Dedifferentiated amniotic fluid mesenchymal stem cell (primary cell): ENCODE measurements around the gene IZUMO1.

Experiments used
- DNase-seq: peaks from one replicate; pipeline ENCODE4 v3.0.0-alpha.2; 2016; ENCODE audit errors: extremely low spot score

The IZUMO1 gene

DNA sequence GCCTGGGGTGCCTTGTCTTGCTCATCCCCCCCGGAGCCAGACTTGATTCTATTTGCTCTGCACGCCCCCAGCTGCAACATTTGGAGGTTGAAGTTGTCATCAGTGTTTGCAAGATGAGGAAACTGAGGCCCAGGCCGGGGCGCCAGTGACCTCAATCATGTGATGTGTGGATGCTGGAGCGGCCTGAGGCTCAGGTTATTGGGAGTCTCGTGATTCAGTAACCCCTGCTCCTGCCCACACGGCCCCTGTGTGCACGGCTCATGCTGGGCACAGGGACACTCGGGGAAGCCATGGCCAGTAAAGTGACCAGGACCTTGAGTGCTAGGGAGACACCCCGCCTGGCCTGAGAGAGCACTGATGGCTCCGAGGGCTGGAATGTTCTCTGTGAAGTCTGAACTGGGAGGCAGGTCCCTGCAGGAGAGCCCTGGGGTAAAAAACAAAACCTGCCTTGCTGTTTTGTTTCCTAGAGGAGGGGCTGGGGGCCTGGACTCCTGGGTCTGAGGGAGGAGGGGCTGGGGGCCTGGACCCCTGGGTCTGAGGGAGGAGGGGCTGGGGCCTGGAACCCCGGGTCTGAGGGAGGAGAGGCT is 10.5 kb upstream of the IZUMO1 start:
- DNase-seq: no peak

DNA sequence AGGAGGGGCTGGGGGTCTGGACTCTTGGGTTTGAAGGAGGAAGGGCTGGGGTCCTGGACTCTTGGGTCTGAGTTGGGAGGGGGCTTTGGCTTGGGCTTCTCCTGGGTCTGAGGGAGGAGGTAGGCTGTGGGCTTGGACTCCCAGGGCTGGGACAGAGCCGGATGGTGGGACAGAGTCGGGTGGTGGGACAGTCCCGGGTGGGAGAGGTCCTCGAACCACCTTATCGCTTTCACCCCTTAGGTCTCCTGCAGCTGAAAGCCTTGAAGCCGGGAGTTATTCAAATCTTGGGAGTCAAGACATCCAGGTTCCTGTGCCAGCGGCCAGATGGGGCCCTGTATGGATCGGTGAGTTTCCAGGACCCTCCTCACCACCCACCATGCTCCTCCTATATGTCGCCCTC is 10.0 kb upstream of the IZUMO1 start:
- DNase-seq: no peak

DNA sequence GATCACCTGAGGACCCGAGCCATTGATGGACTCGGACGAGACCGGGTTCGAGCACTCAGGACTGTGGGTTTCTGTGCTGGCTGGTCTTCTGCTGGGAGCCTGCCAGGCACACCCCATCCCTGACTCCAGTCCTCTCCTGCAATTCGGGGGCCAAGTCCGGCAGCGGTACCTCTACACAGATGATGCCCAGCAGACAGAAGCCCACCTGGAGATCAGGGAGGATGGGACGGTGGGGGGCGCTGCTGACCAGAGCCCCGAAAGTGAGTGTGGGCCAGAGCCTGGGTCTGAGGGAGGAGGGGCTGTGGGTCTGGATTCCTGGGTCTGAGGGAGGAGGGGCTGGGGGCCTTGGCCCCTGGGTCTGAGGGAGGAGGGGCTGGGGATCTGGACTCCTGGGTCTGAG is 9.5 kb upstream of the IZUMO1 start:
- no peak for DNase-seq

GRCh38 chr19:48755787-48756186 is 9.1 kb upstream of the IZUMO1 start:
- no peak for DNase-seq

- no peak for DNase-seq
These were observed 8.5 kb upstream of the IZUMO1 start, which contains the start of gene FGF21 for GRCh38 chr19:48755084-48755641. Gene FGF21 (plus strand): TSS chr19:48755524. CDS start chr19:48756237, 713 bp downstream.

GRCh38 chr19:48752496-48753365 is 6.0 kb upstream of the IZUMO1 start, which contains the start of gene FUT1:
Gene FUT1 (minus strand): TSS chr19:48752641. CDS start chr19:48751281, 1,360 bp downstream.
- no peak for DNase-seq

DNA sequence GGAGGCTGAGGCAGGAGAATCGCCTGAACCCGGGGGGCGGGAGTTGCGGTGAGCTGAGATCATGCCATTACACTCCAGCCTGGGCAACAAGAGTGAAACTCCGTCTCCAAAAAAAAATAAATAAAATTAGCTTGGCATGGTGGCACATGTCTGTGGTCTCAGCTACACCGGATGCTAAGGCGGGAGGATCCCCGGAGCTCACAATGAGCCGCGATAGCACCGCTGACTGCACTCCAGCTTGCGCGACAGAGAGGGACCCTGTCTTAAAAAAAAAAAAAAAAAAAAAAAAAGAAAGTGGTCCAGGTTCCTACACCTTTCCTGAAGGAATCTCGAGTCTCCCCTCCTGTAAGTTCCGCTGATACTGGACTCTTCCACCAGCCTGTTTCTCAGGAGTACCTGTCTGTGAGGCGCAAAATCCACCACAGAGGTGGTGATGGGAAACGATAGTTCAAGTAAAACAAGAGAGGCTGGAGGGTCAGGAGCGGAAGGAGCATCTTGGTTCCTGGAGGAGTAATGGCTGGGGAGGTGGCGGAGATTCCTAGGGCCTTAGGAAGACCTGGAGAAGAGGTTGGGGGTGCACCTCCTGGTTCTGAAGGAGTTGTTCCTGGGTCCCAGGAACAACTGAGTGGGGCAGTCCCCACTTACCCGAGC is 5.3 kb upstream of the IZUMO1 start:
- no peak for DNase-seq

DNA sequence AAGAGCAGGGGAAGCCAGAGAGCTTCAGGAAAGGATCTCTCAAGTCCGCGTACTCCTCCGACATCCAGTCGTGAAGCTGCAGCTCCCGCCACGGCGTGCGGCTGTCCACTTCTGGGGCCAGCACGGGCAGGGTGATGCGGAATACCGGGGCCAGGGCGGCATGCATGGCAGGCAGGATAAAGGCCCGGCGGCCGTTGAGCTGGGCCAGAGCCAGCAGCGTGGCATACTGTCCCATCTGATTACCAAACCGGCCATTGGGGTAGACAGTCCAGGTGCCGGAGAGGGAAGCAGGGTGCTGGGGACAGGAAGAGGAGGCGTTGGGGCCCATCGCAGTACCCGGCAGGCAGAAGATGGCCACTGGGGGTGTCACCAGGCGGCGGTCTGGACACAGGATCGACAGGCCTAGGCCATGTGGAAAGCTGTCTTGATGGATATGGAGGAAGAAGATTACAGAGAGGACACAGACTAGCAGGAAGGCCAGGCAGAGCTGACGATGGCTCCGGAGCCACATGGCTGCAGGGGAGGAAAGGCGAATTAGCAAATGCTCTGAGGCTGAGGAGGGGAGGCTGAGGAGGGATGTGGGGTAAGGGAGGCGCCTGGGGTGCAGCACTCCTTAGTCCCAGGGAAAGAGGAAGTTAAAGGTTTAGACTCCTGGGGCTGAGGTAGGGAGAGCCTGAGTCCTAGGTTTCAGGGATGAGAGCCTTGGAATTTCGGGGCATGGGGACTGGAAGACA is 4.2 kb upstream of the IZUMO1 start:
- no peak for DNase-seq

DNA sequence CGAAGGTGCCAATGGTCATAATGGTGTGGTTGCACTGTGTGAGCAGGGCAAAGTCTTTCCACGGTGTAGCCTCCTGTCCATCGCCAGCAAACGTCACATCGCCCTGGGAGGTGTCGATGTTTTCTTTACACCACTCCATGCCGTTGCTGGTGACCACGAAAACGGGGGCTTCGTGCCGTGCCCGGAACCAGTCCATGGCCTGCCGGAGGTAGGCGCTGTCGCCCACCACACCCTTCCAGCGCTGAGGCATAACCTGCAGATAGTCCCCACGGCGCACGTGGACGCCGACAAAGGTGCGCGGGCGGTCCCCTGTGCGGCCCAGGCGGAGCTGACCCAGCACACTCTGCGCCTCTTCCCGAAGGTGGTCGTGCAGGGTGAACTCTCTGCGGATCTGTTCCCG is 3.6 kb upstream of the IZUMO1 start:
- no peak for DNase-seq

- no peak for DNase-seq
These were observed 3.0 kb upstream of the IZUMO1 start for GRCh38 chr19:48749571-48750198.

- DNase-seq: no peak
These were observed 599 bp downstream of the IZUMO1 start for GRCh38 chr19:48746110-48746509.

DNA sequence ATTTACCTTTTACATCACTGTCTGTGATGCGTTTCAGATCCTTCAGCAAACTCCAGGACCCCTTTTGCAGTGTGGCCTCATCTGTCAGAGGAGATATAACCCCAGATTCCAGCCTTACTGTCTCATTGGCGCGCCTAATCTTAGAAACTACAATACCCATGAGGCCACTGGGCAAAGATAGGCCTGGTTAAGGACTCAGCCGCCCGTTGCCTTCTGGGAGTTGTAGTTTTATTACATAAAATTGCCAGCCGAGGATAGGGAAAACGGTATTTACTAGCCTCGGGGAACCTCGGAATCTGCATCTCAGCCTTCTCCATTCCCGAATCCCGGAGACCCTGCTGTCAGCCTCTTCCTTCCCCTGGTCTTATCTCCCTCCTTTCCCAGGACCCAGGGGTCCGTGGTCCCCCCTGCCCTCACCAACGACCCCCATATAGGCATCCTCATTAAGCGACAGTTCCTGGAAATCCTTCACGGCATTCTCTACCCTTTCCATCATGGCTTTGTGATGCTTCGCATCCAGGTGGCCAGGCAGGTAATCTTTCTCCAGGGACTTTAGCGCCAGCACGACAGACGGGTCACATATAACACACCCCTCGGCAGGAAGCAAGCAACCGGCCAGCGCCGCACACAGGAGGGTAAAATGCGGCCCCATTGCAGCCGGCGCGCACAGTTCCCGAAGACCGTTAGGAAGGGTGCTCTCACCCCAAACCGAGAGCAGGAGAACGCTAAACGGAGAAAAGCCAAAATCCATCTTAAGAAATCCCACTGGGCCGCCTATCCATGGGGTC is 1.3 kb downstream of the IZUMO1 start:
- DNase-seq: peak; percentile 26

- DNase-seq: no peak
These were observed 4.6 kb downstream of the IZUMO1 start for GRCh38 chr19:48742096-48742495.

DNA sequence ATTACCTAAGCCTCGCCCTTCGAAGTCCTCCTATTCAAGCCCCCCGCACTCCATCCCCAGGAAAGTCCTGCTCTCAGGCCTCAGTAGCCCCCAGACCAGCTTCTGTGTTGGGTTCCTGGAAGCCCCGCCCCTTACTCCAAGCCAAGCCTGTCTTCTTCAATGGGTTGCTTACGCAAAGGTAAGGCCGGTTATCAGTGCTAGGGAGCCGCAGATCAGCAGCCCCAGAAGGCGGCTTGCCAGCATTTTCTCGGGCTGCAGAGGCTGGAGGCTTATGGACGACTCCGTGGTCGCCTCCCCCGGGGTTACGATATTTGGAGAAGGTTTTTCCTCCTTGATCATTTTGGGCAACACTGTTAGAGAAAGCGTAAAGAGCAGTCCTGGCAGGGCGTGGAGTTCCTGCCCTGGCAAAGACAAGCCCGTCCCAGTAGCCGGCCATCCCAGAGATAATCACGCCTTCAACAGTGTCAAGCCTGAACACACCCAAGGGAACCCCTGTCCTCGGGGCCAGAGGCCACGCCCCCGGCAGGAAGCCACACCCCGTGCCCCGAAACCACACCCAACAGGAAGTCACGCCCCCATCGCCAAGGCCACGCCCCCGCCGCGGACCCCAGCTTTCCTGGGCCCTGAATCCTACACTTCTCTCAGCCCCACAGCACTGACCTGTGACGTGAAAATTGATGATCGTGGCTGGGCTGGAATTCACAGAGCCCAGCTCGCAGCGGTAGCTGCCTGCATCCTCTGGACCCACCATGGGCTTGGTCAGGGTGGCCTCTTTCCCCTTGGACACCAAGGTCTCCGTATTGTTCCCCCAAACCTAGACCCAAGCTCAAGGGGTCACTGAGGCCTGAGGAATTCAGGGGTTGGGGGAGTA is 5.3 kb downstream of the IZUMO1 start:
- no peak for DNase-seq

- no peak for DNase-seq
These were observed 6.3 kb downstream of the IZUMO1 start, which contains the start of gene RASIP1 for GRCh38 chr19:48740164-48740972. Gene RASIP1 (minus strand): TSS chr19:48740610. CDS start chr19:48740282, 328 bp downstream.

- no peak for DNase-seq
These were observed 7.1 kb downstream of the IZUMO1 start for GRCh38 chr19:48739404-48740163.

DNA sequence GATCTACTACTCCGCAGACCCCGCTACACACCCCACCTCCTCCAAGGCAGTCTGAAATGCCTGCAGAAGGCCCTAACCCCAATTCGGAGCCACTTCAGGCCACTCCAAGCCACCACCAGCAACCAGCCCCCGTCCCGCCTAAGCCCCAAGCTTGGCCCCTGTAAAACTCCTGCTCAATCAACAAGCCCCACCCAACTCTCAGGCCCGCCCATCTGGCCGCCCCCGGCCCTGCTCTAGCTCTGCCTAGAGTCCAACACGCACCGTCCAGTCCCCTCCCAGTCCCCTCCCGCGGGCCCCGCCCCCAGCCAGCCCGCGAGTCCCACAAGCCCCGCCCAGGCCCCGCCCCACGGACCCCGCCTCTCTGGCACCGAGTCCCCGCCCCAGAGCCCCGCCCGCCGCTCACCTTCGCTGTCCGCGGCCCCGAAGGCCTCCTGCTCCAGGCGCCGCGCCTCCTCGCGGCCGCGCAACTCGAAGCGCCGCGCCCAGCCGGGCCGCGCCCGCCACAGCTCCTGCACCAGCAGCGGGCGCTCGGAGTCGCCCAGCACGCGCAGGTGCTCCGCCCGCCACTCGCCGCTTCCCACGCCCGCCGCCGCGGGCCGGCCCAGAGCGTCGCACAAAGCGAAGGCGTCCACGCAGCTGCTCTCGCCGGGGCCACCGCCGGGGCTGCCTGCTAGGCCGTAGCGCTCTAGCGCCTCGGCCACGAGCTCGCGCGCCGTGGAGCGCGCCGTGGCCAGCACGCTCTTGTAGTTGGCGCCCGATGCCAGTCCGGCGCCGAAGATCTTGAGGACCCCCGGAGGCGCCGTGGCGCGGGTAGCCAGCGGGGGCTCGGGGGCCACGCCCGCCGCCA is 7.9 kb downstream of the IZUMO1 start:
- DNase-seq: no peak
